ENCODE results near the gene C11orf24.

The C11orf24 gene

DNA sequence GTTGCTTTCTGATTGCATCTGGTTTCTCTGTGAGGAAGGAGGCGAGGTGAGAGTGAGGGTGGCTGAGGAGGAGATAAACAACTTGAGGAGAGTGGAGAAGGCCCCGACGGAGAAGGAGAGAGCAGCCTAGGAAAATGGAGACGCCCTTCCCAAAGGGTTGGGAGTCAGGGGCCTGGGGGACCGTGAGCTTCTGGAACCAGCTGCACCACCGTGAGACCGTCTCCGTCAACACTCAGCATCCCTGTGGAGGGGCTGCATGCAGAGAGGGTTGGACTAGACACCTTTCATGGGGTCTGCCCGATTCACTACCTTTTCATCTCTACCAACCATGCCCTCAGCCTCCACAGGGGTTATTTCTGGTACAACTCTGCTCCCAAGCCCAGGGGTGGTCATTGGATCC is 45.4 kb downstream of the C11orf24 start:
- Histone ChIP-seq H3K4me1 (ENCODE audit: control insufficient read depth, insufficient read depth, low read length) (no peaks in the 10 kb centered on the region), H3K36me3 (ENCODE audit: control insufficient read depth in 2 of 2, insufficient read depth in 1 of 2, low read length in 2 of 2) (no peaks in the 10 kb centered on the region), H3K4me3 (ENCODE audit: low read depth, low read length) (no peak overlapping the region), H3K27ac (ENCODE audit: extremely low read depth, low read depth, low read length) (no peak overlapping the region), H3K9me3 (ENCODE audit: control insufficient read depth, insufficient read depth, low read depth, low read length) (no peaks in the 10 kb centered on the region)
- POLR2A ChIA-PET = no interaction called here
- CTCF ChIA-PET = interaction anchor here (0.8 kb wide), 1 partner anchor 17 kb away, joined by 3 read pairs; no protein-coding TSS in a partner anchor
- TF ChIP-seq, protein P1, sequence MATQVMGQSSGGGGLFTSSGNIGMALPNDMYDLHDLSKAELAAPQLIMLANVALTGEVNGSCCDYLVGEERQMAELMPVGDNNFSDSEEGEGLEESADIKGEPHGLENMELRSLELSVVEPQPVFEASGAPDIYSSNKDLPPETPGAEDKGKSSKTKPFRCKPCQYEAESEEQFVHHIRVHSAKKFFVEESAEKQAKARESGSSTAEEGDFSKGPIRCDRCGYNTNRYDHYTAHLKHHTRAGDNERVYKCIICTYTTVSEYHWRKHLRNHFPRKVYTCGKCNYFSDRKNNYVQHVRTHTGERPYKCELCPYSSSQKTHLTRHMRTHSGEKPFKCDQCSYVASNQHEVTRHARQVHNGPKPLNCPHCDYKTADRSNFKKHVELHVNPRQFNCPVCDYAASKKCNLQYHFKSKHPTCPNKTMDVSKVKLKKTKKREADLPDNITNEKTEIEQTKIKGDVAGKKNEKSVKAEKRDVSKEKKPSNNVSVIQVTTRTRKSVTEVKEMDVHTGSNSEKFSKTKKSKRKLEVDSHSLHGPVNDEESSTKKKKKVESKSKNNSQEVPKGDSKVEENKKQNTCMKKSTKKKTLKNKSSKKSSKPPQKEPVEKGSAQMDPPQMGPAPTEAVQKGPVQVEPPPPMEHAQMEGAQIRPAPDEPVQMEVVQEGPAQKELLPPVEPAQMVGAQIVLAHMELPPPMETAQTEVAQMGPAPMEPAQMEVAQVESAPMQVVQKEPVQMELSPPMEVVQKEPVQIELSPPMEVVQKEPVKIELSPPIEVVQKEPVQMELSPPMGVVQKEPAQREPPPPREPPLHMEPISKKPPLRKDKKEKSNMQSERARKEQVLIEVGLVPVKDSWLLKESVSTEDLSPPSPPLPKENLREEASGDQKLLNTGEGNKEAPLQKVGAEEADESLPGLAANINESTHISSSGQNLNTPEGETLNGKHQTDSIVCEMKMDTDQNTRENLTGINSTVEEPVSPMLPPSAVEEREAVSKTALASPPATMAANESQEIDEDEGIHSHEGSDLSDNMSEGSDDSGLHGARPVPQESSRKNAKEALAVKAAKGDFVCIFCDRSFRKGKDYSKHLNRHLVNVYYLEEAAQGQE (tag by site-specific recombination; IDR thresholded peaks at IDR 0.05) = no peak

DNA sequence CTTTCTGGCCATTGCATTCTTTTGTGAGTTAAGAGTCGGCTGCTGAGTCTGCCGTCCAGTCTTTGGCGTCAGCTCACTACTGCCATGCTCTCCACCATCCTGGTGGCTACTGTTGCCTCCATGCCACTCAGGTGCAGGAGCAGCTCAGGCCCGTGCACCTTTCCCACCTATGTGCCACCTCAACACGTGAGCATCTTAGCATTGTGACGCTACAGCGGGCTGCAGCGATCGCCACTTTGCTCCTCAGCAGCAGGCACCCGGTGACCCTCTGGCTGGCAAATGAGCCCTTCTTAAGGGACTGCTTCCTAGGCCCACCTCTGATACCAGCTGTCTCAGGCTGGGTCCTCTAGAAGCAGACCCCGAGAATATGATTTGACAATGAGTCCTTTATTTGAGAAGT is 47.2 kb downstream of the C11orf24 start:
- Histone ChIP-seq H3K36me3 (ENCODE audit: control insufficient read depth in 2 of 2, insufficient read depth in 1 of 2, low read length in 2 of 2) (no peaks in the 10 kb centered on the region), H3K4me1 (ENCODE audit: control insufficient read depth, insufficient read depth, low read length) (no peaks in the 10 kb centered on the region), H3K9me3 (ENCODE audit: control insufficient read depth, insufficient read depth, low read depth, low read length) (no peaks in the 10 kb centered on the region), H3K27ac (ENCODE audit: extremely low read depth, low read depth, low read length) (no peak overlapping the region), H3K4me3 (ENCODE audit: low read depth, low read length) (no peak overlapping the region)
- ChIA-PET CTCF (interaction anchor here (1.6 kb wide), 1 partner anchor 16 kb away, joined by 4 read pairs; no protein-coding TSS in a partner anchor), POLR2A (no interaction called here)
- no peak for TF ChIP-seq ZNF133 (tag by site-specific recombination; IDR thresholded peaks at IDR 0.05)
- no peak for TF ChIP-seq PRDM2 (tag by site-specific recombination; IDR thresholded peaks at IDR 0.05; ENCODE audit: borderline replicate concordance)
- TF ChIP-seq ZNF10 (tag by site-specific recombination; IDR thresholded peaks at IDR 0.05) = no peak
- TF ChIP-seq ZBTB1 (tag by site-specific recombination; IDR thresholded peaks at IDR 0.05) = no peak

DNA sequence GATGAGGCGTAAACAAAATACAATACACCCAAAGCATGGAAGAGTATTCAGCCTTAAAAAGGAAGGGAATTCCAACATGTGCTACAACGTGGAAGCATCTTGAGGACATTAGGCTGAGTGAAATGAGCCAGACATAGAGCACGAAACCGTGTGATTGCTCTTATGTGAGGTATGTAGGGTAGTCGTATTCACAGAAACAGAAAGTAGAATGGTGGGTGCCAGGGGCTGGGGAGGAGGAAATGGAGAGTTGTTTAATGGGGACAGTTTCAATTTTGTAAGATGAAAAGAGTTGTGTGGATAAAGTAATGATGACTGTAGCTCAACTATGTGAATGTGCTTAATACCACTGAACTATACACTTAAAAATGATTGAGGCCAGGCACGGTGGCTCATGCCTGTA is 48.5 kb downstream of the C11orf24 start:
- no peaks in the 10 kb centered on the region for H3K36me3 ChIP-seq (ENCODE audit: control insufficient read depth in 2 of 2, insufficient read depth in 1 of 2, low read length in 2 of 2)
- CTCF ChIA-PET = interaction anchor here (1.6 kb wide), 1 partner anchor 14 kb away, joined by 4 read pairs; no protein-coding TSS in a partner anchor
- H3K9me3 ChIP-seq (ENCODE audit: control insufficient read depth, insufficient read depth, low read depth, low read length) = no peaks in the 10 kb centered on the region
- no peak overlapping the region for H3K4me3 ChIP-seq (ENCODE audit: low read depth, low read length)
- H3K4me1 ChIP-seq (ENCODE audit: control insufficient read depth, insufficient read depth, low read length) = no peaks in the 10 kb centered on the region
- no peak for TF ChIP-seq OVOL3 (tag by site-specific recombination; IDR thresholded peaks at IDR 0.05)
- no peak overlapping the region for H3K27ac ChIP-seq (ENCODE audit: extremely low read depth, low read depth, low read length)
- POLR2A ChIA-PET = no interaction called here

- Histone ChIP-seq H3K4me1 (ENCODE audit: control insufficient read depth, insufficient read depth, low read length) (no peaks in the 10 kb centered on the region), H3K27ac (ENCODE audit: extremely low read depth, low read depth, low read length) (no peak overlapping the region), H3K9me3 (ENCODE audit: control insufficient read depth, insufficient read depth, low read depth, low read length) (no peaks in the 10 kb centered on the region), H3K4me3 (ENCODE audit: low read depth, low read length) (no peak overlapping the region), H3K36me3 (ENCODE audit: control insufficient read depth in 2 of 2, insufficient read depth in 1 of 2, low read length in 2 of 2) (no peaks in the 10 kb centered on the region)
- ChIA-PET POLR2A (no interaction called here), CTCF (interaction anchor here (0.6 kb wide), 1 partner anchor 12 kb away, joined by 3 read pairs; no protein-coding TSS in a partner anchor)
- TF ChIP-seq ZNF514 (tag by site-specific recombination; IDR thresholded peaks at IDR 0.05) = no peak
- no peak for TF ChIP-seq ZNF768 (tag by site-specific recombination; IDR thresholded peaks at IDR 0.05)
- no peak for TF ChIP-seq PRDM10 (tag by site-specific recombination; IDR thresholded peaks at IDR 0.05)
Measured at GRCh38 chr11:68221406-68221805, 50.4 kb downstream of the C11orf24 start.

Measured in HEK293 (cell line).